HG02943 (cell line): ENCODE measurements around the gene INTS2.
"Not testable (repeated sequence)": the region's sequence is repeated elsewhere in the genome, so short reads cannot be mapped to it uniquely, and the experiment has no call there.

Source experiments
- ATAC-seq: cut with Tn5 transposase; IDR thresholded peaks from one replicate; pipeline ENCODE4 v1.9.1; 2021; ENCODE audit warnings: mild to moderate bottlenecking, low read depth, moderate library complexity; ENCODE audit not compliant: unreplicated experiment

INTS2 gene

GRCh38 chr17:61895391-61895790, 32.4 kb downstream of the INTS2 start:
- ATAC-seq, result no peak

- not testable (repeated sequence) for ATAC-seq
Observed at GRCh38 chr17:61894310-61894709, 33.5 kb downstream of the INTS2 start.

DNA sequence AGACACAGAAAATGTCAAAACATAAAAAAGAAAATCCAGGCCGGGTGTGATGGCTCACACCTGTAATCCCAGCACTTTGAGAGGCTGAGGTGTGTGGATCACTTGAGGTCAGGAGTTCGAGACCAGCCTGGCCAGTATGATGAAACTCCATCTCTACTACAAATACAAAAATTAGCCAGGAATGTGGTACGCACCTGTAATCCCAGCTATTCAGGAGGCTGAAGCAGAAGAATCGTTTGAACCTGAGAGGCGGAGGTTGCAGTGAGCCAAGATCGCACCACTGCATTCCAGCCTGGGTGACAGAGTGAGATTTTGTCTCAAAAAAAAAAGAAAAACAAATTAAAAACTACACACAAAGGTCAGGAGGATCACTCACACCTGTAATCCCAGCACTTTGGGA, 40.0 kb downstream of the INTS2 start:
- ATAC-seq, result not testable (repeated sequence)

- not testable (repeated sequence) for ATAC-seq
Observed at GRCh38 chr17:61885865-61886264, 41.9 kb downstream of the INTS2 start.

GRCh38 chr17:61884864-61885263, 42.9 kb downstream of the INTS2 start:
- ATAC-seq, result no peak

GRCh38 chr17:61880589-61881102, 47.1 kb downstream of the INTS2 start:
- ATAC-seq, result no peak

GRCh38 chr17:61878984-61879612, 48.7 kb downstream of the INTS2 start:
- no peak for ATAC-seq

GRCh38 chr17:61878520-61878919, 49.3 kb downstream of the INTS2 start:
- ATAC-seq, result no peak

DNA sequence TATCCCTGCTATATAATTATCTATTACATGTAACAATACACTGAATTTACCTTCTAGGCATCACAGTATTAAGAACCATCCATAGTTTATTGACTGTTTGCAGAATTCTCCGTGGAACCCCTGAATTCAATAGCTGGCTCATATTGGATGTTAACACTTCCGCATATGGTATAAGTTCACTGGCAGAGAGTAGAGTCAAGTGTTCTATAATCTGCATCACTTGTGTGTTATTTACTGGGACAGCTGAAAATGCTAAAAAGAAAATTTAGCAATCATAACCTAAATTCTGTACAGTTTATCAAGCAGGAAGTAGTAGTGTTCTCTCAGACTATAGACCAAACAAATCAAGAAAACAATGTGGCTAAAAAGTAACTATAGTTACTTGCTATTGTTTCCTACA, 49.9 kb downstream of the INTS2 start:
- ATAC-seq, result no peak

GRCh38 chr17:61875804-61876203, 52.0 kb downstream of the INTS2 start:
- no peak for ATAC-seq

- no peak for ATAC-seq
Observed at GRCh38 chr17:61875285-61875684, 52.5 kb downstream of the INTS2 start.

- ATAC-seq, result no peak
Observed at GRCh38 chr17:61874075-61874474, 53.7 kb downstream of the INTS2 start.

GRCh38 chr17:61872099-61872498, 55.7 kb downstream of the INTS2 start:
- ATAC-seq, result no peak

DNA sequence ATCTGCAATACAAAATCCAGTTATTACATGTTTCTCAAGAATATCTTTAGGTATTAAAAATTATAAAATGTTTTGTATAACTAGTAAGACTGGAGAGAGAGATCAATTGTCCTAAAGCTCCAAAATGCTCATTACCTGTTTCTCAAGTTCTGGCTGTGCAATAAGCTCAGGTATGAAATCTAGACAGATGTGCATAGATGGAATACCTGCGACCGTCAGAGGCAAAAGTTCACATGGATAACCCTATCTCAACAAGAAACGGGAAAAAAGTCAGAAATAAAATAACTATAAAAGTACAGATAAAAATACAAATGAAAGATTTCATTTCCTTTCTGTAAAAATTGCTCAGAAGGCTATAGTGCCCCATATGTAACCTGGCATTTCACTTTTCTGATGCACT, 58.6 kb downstream of the INTS2 start:
- ATAC-seq, result no peak

DNA sequence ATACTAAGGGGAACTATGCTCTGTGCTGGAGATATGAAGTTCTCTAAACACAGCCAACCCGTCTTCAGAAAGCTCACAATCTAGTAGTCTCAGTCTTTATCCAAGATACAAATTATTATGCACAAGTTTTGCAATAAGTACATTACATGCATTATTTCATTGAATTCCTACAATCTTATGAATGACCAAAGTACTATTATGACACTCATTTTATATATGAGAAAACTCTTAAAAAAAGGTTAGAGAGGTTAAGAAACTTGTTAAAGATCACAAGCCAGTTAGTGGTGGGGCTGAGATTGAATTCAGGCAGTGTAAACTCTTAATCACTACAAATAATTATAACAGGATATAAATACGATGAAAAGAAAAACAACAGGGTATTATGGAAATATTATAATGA, 59.7 kb downstream of the INTS2 start:
- ATAC-seq, result no peak

- ATAC-seq, result no peak
Observed at GRCh38 chr17:61867033-61867432, 60.7 kb downstream of the INTS2 start.

DNA sequence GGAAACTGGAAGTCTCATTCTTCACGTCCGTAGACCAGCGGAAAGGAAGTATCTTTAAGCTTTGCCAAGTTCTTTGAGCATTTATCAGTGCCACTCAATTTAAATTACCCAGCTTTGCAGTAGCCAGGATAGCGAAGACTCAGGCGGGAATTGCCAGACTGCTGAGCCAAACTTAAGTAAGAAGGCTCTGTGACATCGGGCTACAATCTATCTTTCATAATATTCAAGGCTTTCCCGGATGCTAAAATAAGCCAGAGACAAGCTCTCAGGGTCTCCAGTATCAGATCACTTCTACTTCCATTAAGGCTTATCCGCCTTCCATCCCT, 64.0 kb downstream of the INTS2 start:
- no peak for ATAC-seq

GRCh38 chr17:61862975-61863800, 64.6 kb downstream of the INTS2 start, which contains the start of gene BRIP1:
Gene BRIP1 (minus strand): TSS chr17:61863528. CDS start chr17:61861539, 1,989 bp downstream.
- peak; percentile 87 for ATAC-seq

- no peak for ATAC-seq
Observed at GRCh38 chr17:61862105-61862574, 65.6 kb downstream of the INTS2 start.

- ATAC-seq, result not testable (repeated sequence)
Observed at GRCh38 chr17:61860397-61860796, 67.4 kb downstream of the INTS2 start.

DNA sequence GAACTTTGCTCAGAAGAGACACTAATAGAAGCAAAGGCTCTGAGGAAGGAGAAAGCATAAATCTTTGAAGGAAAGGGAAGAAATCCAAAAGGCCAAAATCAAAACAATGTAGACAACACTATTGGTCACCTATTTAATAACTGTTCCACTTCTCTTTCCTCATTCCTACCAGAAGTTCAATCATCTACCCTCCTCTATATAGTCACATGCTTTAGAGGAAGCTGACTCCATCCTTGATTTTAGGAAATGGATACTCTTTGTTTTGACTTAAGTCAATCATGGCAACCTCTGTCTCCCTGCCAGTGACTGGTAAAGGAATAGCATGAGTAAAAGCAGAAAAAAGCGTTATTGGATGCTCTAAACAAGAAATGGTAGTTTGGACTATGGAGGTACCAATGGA, 71.7 kb downstream of the INTS2 start:
- no peak for ATAC-seq

DNA sequence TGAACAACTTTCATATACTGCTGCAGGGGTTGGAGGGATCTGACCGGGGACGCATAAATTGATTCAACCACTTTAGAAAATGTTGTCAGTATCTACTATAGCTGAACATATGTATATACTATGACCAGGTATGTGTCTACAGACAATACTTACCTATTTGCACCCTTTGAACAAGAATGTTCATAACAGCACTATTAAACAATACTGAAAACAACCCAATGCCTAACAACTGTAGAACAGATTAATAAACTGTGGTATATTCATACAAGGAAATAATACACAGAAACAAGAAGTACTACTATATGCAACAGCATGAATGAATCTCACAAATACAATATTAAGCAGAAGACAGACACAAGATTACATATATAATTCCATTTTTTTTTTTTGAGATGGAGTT, 74.9 kb downstream of the INTS2 start:
- ATAC-seq, result no peak
